Heart left ventricle (tissue), 16 donors: ENCODE measurements around the gene AGO3. TPM values are rescaled to one million over a fixed set of nuclear protein-coding genes. Genes with fewer than 3 reads are reported as not detected.

Source experiments
- ATAC-seq, 4 donors: fragments of 200-7000 bp; cut with Tn5 transposase; one replicate each; pipeline ENCODE4 v1.9.1; 2020 to 2022; ENCODE audit warnings: moderate library complexity in 4 of 4, mild to moderate bottlenecking in 3 of 4, moderate number of reproducible peaks in 1 of 4
- DNase-seq, 5 donors: peaks; one replicate each; pipeline ENCODE4 v3.0.0-alpha.2; 2020
- H3K27ac ChIP-seq, 12 donors: fragments of 200-600 bp; sonication (generic) in 4 of 12; one replicate each; pipeline versions ENCODE4 v1.5.0 to v1.8.0; 2016 to 2022; ENCODE audit warnings: mild to moderate bottlenecking in 2 of 12
- H3K27me3 ChIP-seq, 9 donors: fragments of 200-600 bp; sonication (generic) in 2 of 9; one replicate each; pipeline versions ENCODE4 v1.5.1 to v1.8.0; 2016 to 2022; ENCODE audit warnings: mild to moderate bottlenecking in 3 of 9
- H3K36me3 ChIP-seq, 9 donors: fragments of 200-600 bp; sonication (generic) in 2 of 9; one replicate each; pipeline versions ENCODE4 v1.5.0 to v1.8.0; 2018 to 2022; ENCODE audit warnings: mild to moderate bottlenecking in 2 of 9
- H3K4me1 ChIP-seq, 12 donors: fragments of 200-600 bp; sonication (generic) in 4 of 12; one replicate each; pipeline versions ENCODE4 v1.5.0 to v1.8.0; 2016 to 2022; ENCODE audit warnings: mild to moderate bottlenecking in 3 of 12
- H3K4me3 ChIP-seq, 12 donors: fragments of 200-600 bp; sonication (generic) in 4 of 12; one replicate each; pipeline versions ENCODE4 v1.5.0 to v1.8.0; 2017 to 2022; ENCODE audit warnings: mild to moderate bottlenecking in 9 of 12, moderate library complexity in 4 of 12
- H3K9me3 ChIP-seq, 12 donors: fragments of 200-600 bp; sonication (generic) in 4 of 12; one replicate each; pipeline versions ENCODE4 v1.5.0 to v1.8.0; 2016 to 2022; ENCODE audit warnings: mild to moderate bottlenecking in 1 of 12
- CTCF ChIP-seq, 12 donors: fragments of 200-600 bp; sonication (generic) in 4 of 12; IDR thresholded peaks; one replicate each; pipeline versions ENCODE4 v1.5.0 to v1.8.0; 2018 to 2022; ENCODE audit warnings: antibody characterized with exemption in 12 of 12, mild to moderate bottlenecking in 5 of 12
- POLR2A ChIP-seq, 2 donors: fragments of 450-650 bp; IDR thresholded peaks; one replicate each; pipeline ENCODE4 v1.6.1; 2017; ENCODE audit warnings: antibody characterized with exemption in 2 of 2, mild to moderate bottlenecking in 2 of 2, moderate library complexity in 2 of 2
- WGBS, 4 donors: extraction: QIAGEN DNeasy Blood & Tissue Kit in 2 of 4; methylation state at CpG; one replicate each; pipeline versions ENCODE4 v1.1.5 to v1.1.7; 2013 to 2018; 5-methylcytosine and 5-hydroxymethylcytosine counted together
- intact Hi-C, 10 donors: fragments of 100-400 bp; cut with DNase I; formaldehyde crosslinking; loops; one replicate each; pipeline versions ENCODE4 v1.11.1 to v1.14.2; 2022
- polyA plus RNA-seq, 2 donors: library from polyadenylated mRNA; stranded (reverse); fragments of 200-250 nt; gene quantifications; one replicate each; pipeline ENCODE4 v1.2.3, GENCODE V29; 2013
- total RNA-seq, 9 donors: library from RNA; depleted of rRNA in 2 of 9; stranded (reverse); fragments of >200 nt in 2 of 9; fragmentation: NEBNext Ultra II Directional in 3 of 9; extraction: Animal tissue kit (Norgen Biotek cat#: 25700) in 3 of 9; gene quantifications; one replicate each; pipeline versions ENCODE4 v1.1.0 to v1.2.4, GENCODE V29; 2016 to 2023
- donor health status: ischemic (EF 13 %, LVEDD 7.1; RV severe dilation, severe dysfunction).
- donor health status: healthy with polysubstance abuse.
- donor health status: DM: no; HTN: yes; CAD: no.
- donor health status: DM: no; HTN: no; CAD: no.
- donor health status: ischemic (EF 25% LVEDD 6.9; RV normal size, moderate dysfunction).
- donor health status: ischemic (EF 25% LVEDD 5.7; RV mildly dilated, moderate dysfunction).
- donor health status: healthy.
- donor health status: DM: yes; HTN: yes; CAD: no.
- donor health status: ischemic (EF 35%, LVEDD 5.7; RV mildly dilated, moderate dysfunction).
- donor health status: nonischemic (EF 11% LVEDD 7.7; RV severe dilation, severe dysfunction).
- donor health status: DM: yes; HTN: yes; CAD: no.
- donor health status: PGD.
- donor health status: ischemic (EF 29% LVEDD 5.4; RV normal size, mild dysfunction).
- donor health status: nonischemic (EF 23%, LVEDD 6.1; RV moderate dilation, normal function).

The AGO3 gene
- total and polyA plus RNA-seq, 11 donors: 2.8 to 18.8 (median 12.2) TPM

- Histone ChIP-seq H3K27me3 (no peaks in the 10 kb centered on the region), H3K9me3 (no peaks in the 10 kb centered on the region), H3K36me3 (peaks cover 0 to 65% (median 32%) of the 10 kb centered on the region in 9 donors), H3K4me3 (no peak overlapping the region), H3K4me1 (no peaks in the 10 kb centered on the region), H3K27ac (no peak overlapping the region)
- DNase-seq (no peak), ATAC-seq (no peak)
- TF ChIP-seq POLR2A (IDR thresholded peaks at IDR 0.05): no peak
- intact Hi-C loops: no loop called here
- 91 to 96% (median 92%) methylated on average over 5 of the region's 5 CpGs for WGBS, 4 donors
These were observed 124.8 kb downstream of the AGO3 start for GRCh38 chr1:36055706-36056105.

- H3K36me3 ChIP-seq: peaks cover 0 to 31% (median 6%) of the 10 kb centered on the region in 9 donors
- no peaks in the 10 kb centered on the region for H3K4me1 ChIP-seq
- TF ChIP-seq POLR2A (IDR thresholded peaks at IDR 0.05) (no peak), CTCF (IDR thresholded peaks at IDR 0.05) (no peak)
- no peak for DNase-seq
- ATAC-seq: no peak
- H3K27ac ChIP-seq: no peak overlapping the region
- 89 to 100% (median 98%) methylated on average over 1 of the region's 1 CpG for WGBS, 4 donors
- no peaks in the 10 kb centered on the region for H3K27me3 ChIP-seq
- H3K9me3 ChIP-seq: no peaks in the 10 kb centered on the region
- no peak overlapping the region for H3K4me3 ChIP-seq
- intact Hi-C loops: no loop called here
These were observed 131.4 kb downstream of the AGO3 start for GRCh38 chr1:36062315-36062714.

GRCh38 chr1:36067871-36068270 is 137.0 kb downstream of the AGO3 start:
- DNase-seq (no peak), ATAC-seq (no peak)
- Histone ChIP-seq H3K9me3 (no peaks in the 10 kb centered on the region), H3K4me1 (no peaks in the 10 kb centered on the region), H3K27me3 (no peaks in the 10 kb centered on the region), H3K4me3 (no peak overlapping the region), H3K36me3 (no peaks in the 10 kb centered on the region), H3K27ac (no peak overlapping the region)
- intact Hi-C loops: no loop called here
- no peak for TF ChIP-seq CTCF (IDR thresholded peaks at IDR 0.05)
- TF ChIP-seq POLR2A (IDR thresholded peaks at IDR 0.05): no peak

- Histone ChIP-seq H3K9me3 (no peaks in the 10 kb centered on the region), H3K27me3 (no peaks in the 10 kb centered on the region), H3K4me1 (no peaks in the 10 kb centered on the region), H3K27ac (no peak overlapping the region), H3K4me3 (no peak overlapping the region), H3K36me3 (no peaks in the 10 kb centered on the region)
- ATAC-seq: no peak
- DNase-seq: no peak
- intact Hi-C loops: no loop called here
- TF ChIP-seq POLR2A (IDR thresholded peaks at IDR 0.05): no peak
- no peak for TF ChIP-seq CTCF (IDR thresholded peaks at IDR 0.05)
- WGBS, 4 donors: 92 to 94% (median 93%) methylated on average over 2 of the region's 2 CpGs
These were observed 138.0 kb downstream of the AGO3 start for GRCh38 chr1:36068866-36069265.

- intact Hi-C loops: no loop called here
- Histone ChIP-seq H3K27me3 (no peaks in the 10 kb centered on the region), H3K9me3 (no peaks in the 10 kb centered on the region), H3K4me1 (no peaks in the 10 kb centered on the region), H3K4me3 (no peak overlapping the region), H3K27ac (no peak overlapping the region), H3K36me3 (no peaks in the 10 kb centered on the region)
- no peak for DNase-seq
- WGBS, 4 donors: 77 to 87% (median 83%) methylated on average over 2 of the region's 2 CpGs
- no peak for ATAC-seq
- TF ChIP-seq POLR2A (IDR thresholded peaks at IDR 0.05): no peak
- TF ChIP-seq CTCF (IDR thresholded peaks at IDR 0.05): no peak
These were observed 139.4 kb downstream of the AGO3 start for GRCh38 chr1:36070349-36070748.
